Measurements from ENCODE around the gene KANSL1.

Gene KANSL1

DNA sequence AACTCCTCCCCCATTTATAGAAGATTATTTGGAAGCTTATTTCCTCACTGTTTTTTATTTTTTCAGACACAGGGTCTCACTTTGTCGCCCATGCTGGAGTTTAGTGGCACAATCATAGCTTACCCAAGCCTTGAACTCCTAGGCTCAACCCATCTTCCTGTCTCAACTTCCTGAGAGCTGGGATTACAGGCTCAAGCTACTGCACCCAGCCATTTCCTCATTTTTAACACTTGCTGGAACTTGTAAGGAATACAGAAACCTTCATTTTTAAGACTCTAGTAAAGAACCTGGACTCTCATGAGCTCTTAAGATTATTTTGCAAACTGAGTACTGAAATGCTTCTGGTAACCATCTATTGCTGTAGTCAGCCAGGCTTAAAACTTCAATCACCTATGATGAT lies 29.9 kb downstream of the KANSL1 start:
- no peak for TF ChIP-seq POLR2AphosphoS5 (IDR thresholded peaks at IDR 0.05; ENCODE audit: low read depth, low read length)
- no peak for TF ChIP-seq SIN3A (IDR thresholded peaks at IDR 0.05; ENCODE audit: borderline replicate concordance, insufficient read depth, low read length)

- TF ChIP-seq TAF1 (IDR thresholded peaks at IDR 0.05; ENCODE audit: borderline replicate concordance, insufficient read depth, low read length) (no peak), FOXP2 (optimal IDR thresholded peaks at IDR 0.05; ENCODE audit: borderline replicate concordance, extremely low read depth, extremely low read length, insufficient read depth) (no peak), REST (IDR thresholded peaks at IDR 0.05; ENCODE audit: insufficient read depth in 1 of 2, low read depth in 2 of 2, low read length in 2 of 2) (no peak), POLR2AphosphoS5 (IDR thresholded peaks at IDR 0.05; ENCODE audit: low read depth, low read length) (no peak), SIN3A (IDR thresholded peaks at IDR 0.05; ENCODE audit: borderline replicate concordance, insufficient read depth, low read length) (no peak)
These were observed 30.4 kb downstream of the KANSL1 start for GRCh38 chr17:46162866-46163265.

GRCh38 chr17:46160169-46160568 lies 33.1 kb downstream of the KANSL1 start:
- TF ChIP-seq SIN3A (IDR thresholded peaks at IDR 0.05; ENCODE audit: borderline replicate concordance, insufficient read depth, low read length) (no peak), REST (IDR thresholded peaks at IDR 0.05; ENCODE audit: insufficient read depth in 1 of 2, low read depth in 2 of 2, low read length in 2 of 2) (no peak), TAF1 (IDR thresholded peaks at IDR 0.05; ENCODE audit: borderline replicate concordance, insufficient read depth, low read length) (no peak), FOXP2 (optimal IDR thresholded peaks at IDR 0.05; ENCODE audit: borderline replicate concordance, extremely low read depth, extremely low read length, insufficient read depth) (no peak)

DNA sequence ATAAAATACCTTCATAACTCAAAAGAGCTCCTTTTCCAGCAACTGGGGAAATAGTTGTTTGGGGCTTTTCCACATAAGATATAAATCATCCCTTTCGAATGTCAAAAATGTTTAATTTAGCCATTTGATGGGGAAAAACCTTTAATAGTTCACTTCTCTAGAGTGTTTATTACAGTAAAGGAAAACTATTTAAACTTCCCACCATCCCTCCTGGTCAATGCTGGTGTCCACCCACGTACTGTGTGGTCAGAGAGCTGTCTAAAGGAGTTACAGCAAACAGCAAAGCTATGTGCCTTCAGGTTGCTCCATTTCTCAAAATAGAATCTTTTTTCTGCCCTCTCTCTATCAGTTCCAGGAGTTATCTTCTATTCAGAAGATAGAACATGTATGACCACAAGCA lies 33.5 kb downstream of the KANSL1 start:
- no peak for TF ChIP-seq SIN3A (IDR thresholded peaks at IDR 0.05; ENCODE audit: borderline replicate concordance, insufficient read depth, low read length)
- no peak for TF ChIP-seq POLR2AphosphoS5 (IDR thresholded peaks at IDR 0.05; ENCODE audit: low read depth, low read length)
- TF ChIP-seq TAF1 (IDR thresholded peaks at IDR 0.05; ENCODE audit: borderline replicate concordance, insufficient read depth, low read length), result no peak
- no peak for TF ChIP-seq FOXP2 (optimal IDR thresholded peaks at IDR 0.05; ENCODE audit: borderline replicate concordance, extremely low read depth, extremely low read length, insufficient read depth)
- TF ChIP-seq REST (IDR thresholded peaks at IDR 0.05; ENCODE audit: insufficient read depth in 1 of 2, low read depth in 2 of 2, low read length in 2 of 2), result no peak

- TF ChIP-seq POLR2AphosphoS5 (IDR thresholded peaks at IDR 0.05; ENCODE audit: low read depth, low read length), result no peak
- TF ChIP-seq REST (IDR thresholded peaks at IDR 0.05; ENCODE audit: insufficient read depth in 1 of 2, low read depth in 2 of 2, low read length in 2 of 2), result no peak
- no peak for TF ChIP-seq SIN3A (IDR thresholded peaks at IDR 0.05; ENCODE audit: borderline replicate concordance, insufficient read depth, low read length)
- no peak for TF ChIP-seq FOXP2 (optimal IDR thresholded peaks at IDR 0.05; ENCODE audit: borderline replicate concordance, extremely low read depth, extremely low read length, insufficient read depth)
- TF ChIP-seq TAF1 (IDR thresholded peaks at IDR 0.05; ENCODE audit: borderline replicate concordance, insufficient read depth, low read length), result no peak
These were observed 34.6 kb downstream of the KANSL1 start for GRCh38 chr17:46158323-46159296.
